HG03175 (cell line): ENCODE measurements around the gene UBE2O.

Experiments
- ATAC-seq: cut with Tn5 transposase; IDR thresholded peaks from one replicate; pipeline ENCODE4 v1.9.1; 2021; ENCODE audit warnings: mild to moderate bottlenecking, moderate library complexity; ENCODE audit not compliant: unreplicated experiment

Gene UBE2O

DNA sequence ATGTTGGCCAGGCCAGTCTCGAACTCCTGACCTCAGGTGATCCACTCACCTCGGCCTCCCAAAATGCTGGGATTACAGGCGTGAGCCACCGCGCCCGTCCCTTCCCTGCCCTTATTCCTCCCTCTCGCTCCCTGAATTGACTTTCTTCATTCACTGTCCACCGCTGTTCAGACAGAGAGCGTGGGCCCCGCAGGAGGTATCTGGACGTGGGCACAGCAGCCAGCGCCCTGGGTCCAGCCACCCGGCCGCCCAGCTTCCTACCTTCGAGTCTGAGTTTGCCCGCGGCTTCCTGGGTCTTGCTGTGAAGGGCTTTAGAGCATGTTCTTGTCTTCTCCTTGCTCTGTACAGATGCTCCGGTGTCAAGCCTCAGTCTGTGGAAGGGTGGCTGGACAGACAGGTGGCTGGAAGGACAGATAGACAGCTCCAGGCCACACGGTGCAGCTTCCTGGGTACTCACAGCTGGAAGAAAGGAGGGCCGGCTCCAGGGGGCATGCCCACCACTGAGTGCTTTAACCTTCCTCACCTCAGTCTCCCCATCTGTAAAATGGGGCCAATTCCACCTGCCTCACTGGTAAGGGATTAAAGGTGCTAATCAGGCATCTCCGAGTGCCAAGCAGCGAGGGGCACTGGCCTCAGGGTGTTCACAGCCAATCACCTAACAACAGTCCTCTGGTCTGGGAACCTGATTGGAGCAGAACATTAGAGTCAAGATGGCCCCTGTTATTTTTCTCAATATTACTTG is 34.7 kb upstream of the UBE2O start:
- ATAC-seq, result no peak

DNA sequence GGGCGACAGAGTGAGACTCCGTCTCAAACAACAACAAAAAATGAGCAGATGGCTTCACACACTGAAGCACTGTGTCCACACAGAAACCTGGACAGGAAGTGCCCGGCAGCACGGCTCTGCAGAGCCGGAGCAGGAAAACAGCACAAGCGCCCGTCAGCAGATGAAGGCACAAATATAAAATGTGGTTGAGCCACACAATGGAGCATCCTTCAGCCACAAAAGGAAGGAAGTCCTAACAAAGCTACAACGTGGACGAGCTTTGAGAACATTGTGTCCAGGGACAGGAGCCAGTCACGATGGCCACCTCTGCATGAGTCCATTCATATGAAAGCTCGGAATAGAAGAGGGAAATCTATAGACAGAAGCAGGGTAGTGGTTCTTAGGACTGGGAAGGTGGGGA is 32.6 kb upstream of the UBE2O start:
- ATAC-seq, result no peak

DNA sequence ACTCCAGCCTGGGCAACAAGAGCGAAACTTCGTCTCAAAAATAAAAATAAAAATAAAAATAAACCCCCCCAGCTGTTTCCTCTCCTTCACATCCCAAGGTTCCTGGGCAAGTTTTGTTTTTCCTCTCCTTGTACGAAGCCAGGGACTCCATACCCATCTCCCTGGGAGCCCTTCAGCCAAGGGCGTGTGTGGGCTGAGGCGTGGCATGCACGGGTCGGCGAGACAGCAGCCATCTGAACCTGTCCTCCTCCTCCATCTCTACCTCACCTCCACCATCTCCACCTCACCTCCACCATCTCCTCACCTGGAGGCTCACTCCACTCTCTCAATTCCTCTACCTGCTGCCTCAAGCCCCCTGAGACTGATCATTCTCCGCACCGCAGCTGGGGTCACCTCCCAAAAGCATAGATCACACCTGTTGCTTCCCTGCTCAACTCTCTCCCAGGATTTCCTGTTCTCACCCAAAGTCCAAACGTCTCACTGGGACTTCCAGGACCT is 31.3 kb upstream of the UBE2O start:
- no peak for ATAC-seq

DNA sequence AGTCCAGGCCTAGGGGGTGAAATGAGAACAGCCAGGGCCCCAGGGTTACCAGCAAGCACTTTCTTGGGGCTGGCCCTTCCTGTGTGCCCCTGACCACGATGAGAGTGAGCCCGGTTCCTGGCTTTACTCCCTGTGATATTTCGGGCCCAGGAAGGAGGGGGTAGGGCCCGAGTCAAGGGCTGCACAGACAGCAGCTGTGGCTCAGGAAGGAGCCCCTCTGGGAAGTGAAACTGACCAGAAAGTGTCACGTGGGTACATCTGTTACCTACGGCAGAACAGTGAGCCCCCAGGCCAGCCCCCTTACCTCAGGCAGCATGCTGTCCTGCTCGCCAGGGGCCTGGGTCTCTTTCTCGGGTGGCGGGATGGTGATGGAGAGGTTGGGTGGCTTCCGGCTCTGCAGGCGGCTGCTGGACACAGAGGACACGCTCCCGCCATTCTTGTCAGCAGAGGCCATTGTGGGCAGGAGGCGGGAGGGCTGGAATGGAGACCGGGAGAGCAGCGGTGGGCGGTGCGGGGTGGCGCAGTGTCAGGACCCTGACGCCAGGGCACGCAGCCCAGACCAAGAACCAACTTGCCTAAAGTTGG is 28.2 kb upstream of the UBE2O start:
- ATAC-seq, result peak; percentile 55

DNA sequence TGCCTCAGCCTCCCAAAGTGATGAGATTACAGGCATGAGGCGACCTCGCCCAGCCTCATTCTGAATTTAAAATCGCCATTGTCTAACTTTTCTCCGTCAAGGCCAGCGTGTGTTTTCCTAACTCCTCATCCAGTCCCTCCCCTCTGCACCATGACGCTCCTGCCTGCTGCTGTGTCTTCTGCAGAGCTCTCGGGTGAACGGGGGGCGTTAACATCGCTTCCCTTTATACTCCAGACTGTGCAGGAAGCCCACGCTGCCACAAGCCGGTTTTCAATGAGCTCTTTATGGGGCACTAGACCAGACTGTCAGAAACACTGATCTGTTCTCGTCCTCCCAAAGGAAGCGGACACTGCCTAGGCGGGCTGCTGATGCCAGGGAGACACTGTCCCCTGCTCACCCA is 27.7 kb upstream of the UBE2O start:
- ATAC-seq, result peak; percentile 12

DNA sequence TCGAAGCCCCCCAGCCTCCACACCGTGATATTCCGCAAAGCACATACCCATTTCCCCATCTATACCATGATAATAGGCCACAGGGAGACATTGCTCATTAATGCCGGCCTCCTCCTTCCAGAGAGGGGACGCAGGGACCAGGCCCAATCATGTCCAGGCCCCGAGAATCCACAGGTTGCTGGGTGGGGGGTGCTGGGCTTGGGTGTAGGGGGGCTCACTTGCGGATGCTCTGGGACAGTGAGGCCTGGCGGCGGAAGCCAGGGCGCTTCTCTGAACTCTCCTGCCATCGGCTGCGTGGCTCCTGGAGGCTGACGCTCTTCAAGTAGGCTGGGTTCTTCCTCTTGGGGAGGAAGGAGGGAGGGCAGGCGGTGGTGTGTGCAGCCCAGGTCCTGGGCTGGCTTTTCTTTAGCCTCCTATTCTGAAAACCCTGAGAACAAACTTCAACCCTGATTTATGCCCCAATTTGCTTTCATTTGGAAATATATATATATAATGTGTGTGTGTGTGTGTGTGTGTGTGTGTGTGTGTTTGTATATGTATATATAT is 26.6 kb upstream of the UBE2O start:
- no peak for ATAC-seq

DNA sequence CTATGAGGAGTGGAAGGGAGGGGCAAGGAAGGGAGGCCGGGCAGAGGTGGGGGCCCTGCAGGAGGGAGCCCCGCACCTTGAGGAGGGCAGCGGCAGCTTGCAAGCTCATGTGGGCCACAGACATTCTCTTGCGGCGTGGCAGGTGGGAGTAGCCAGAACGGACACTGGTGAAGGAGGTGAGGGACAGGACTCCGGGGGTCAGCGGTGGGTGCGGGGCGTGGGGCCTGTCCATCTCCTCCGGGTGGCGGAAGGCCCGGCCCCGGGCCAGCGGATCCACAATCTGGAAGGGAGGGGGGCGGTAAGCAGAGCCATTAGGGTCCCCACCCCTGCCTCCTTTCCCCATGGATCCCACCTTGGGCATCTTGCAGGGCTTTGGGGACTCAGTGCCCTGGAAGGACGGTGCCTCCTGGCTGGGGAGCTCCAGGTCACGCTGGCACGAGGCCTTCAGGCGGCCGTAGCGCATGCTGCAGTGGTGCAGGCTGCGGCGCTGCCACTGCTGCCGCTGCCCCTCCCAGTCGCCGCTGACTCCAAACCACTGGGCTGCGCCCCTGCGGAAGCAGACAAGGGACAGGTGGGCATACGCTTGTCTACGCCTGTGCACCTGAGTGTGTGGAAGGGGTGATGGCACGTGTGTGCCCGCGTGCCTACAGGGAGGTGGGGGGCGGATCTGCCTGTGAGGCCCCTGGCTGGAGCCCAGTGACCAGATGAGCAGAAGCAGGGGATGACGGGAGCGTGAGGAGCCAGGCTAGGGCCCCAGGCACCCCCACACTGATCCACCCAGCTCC is 26.0 kb upstream of the UBE2O start:
- ATAC-seq, result no peak

DNA sequence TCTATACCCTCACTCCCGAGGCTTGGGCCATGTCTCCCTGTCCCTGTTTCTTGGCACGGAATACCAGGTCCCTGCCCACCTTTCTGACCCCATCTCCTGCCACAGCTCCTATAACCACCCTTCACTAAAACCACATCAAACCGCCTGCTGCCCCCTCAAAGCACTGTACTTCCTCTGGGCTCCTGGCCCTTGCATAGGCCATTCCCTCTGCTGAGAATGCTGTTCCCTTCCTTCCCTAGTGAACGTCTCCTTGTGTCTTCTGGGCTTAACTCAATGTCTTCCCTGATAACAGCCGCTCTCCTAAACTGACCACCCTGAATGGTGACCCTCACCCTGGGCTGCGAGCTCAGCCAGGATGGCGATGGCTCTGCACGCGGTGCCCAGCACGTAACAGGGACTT is 25.1 kb upstream of the UBE2O start:
- no peak for ATAC-seq

DNA sequence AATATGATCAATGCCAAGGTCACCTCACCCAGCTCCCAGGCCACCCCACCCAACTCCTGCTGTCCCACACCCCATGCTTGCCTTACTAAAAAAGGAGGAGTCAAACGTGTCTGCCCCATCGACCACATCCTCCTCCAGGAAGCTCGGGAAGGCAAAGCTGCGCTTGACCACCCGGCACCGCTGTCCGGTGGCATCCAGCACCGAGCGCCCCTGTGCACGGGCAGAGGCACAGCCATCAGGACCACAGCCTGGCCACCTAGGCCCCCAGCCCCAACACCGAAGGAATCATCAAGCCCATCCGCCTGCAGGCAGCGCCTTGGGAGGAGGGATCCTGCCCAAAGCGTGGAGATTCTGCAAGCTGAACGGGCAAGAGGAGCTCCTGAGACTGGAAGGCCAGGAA is 24.6 kb upstream of the UBE2O start:
- ATAC-seq, result no peak

DNA sequence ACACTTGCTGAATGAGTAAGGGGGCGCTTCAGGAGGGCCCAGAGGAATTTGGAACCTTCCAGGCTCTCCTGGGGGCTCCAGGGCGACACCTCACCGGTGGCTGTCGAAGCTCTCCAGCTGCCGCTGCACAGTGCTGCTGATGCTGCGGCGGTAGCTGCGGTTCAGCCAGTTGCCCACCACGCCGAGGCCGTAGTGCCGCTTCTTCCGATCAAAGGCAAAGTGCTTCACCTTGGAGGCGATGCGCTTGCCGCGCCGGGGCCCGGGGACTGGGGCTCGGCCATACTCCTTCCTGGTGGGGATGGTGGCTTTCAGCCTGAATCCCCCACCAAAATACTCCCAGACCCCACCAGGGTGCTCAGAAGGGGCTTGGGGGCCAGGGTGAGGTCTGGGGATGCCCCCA is 23.8 kb upstream of the UBE2O start:
- ATAC-seq, result no peak

DNA sequence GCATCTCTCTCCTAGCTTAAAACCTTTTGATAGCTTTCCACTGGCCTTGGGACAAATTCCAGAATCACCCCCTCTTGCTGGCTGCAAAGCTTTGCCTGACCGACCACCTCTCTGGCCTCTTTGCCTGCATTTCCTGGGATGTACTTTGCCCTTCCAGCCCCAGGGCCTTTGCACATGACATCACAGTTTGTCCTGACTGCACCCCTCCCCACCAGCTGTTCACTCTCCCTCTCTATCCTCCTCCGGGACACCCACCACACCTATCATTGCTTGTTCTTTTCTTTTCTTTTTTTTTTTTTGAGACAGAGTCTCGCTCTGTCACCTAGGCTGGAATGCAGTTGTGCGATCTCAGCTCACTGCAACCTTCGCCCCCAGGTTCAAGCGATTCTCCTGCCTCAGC is 22.4 kb upstream of the UBE2O start:
- ATAC-seq, result no peak

DNA sequence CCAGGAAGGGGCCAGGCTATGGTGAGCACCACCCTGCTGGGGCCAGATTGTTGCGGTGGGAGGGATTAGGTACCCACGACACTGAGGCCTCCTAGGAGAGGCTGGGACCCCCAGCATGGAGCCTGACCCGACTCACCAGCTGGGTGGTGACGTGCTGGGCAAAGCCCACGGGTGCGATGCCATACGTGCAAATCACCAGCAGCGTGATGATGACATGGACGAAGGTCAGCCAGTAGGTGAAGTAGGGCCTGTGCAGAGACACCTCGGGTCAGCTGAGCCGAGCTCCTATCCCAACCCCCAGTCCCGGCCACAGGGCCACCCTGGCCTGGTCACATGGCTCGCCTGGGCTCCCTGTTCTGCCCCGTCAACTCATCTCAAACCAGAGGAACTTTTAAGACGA is 21.9 kb upstream of the UBE2O start:
- no peak for ATAC-seq

DNA sequence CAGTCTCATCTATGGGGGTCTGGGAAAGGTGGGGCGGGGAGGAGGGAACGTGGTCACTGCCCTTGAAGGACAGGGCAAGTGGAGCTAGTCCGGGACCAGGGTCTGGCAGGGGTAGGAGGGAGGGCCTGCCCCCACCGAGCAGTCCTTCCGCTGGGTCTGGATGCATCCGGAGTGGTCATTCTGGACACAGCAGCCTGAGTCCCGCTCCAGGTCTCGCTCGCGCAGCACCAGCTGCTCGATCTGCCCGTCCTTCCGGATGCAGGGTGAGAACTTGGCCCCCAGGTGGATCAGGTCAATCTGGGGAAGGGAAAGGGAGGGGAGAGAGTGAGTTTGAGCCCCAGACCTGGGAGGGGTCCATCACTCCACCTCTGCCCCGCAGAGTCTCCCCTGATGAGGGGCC is 21.3 kb upstream of the UBE2O start:
- no peak for ATAC-seq

DNA sequence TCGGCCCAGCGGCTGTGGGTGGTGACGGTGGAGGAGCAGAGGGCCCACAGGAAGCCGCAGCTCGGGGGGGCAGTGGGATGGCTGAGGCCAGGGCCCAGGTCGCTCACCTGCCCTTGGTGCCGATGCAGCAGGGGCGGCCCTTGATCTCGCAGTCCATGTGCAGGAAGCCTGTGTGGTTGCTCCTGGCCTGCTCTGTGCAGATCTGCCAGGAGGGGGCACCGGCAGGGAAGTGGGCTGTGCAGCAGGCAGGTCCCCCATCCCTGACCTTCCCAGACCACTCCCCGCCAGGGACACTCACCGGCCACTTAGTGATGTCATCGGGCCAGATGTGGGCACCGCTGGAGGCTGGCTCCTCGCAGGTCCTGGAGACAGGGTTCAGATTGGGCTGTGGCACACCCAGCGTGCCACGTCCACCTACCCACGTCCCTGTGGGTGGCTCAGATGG is 20.6 kb upstream of the UBE2O start:
- no peak for ATAC-seq

DNA sequence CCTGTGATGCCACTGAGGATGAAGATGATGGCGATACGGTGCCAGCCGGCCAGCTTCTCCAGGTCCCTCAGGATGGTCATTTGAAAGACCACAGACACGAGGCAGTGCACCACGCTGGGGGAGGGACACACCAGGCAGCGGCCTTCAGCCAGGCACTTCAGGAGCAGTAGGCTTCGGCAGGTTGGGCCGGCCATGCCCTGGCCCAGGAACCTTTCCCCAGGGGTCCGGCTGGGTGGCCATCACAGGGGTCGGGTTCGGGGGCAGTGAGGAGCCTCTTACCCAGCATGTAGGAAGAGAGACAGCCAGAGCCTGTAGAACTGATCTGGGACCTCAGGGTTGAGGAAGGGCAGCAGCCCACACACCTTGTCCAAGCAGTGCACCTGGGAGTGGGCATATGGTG is 19.8 kb upstream of the UBE2O start:
- no peak for ATAC-seq

DNA sequence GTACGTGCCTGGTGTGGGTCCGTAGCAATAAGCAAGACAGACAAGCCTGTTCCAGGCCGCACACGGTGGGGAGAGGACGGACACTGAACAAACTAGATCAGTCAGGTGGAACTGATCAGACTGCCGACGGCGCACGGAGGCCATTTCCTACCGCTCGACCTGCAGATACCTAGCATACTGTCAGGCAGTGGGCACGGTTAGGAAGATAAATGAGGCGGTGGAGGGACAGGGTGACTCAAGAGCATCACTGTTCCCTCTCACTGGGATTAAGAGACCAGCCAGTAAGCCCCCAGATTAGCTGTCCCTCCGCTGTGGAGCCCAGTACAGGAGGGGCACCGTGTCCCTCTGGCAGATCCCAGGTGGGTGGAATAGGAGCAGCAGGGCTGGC is 19.3 kb upstream of the UBE2O start:
- ATAC-seq, result no peak

DNA sequence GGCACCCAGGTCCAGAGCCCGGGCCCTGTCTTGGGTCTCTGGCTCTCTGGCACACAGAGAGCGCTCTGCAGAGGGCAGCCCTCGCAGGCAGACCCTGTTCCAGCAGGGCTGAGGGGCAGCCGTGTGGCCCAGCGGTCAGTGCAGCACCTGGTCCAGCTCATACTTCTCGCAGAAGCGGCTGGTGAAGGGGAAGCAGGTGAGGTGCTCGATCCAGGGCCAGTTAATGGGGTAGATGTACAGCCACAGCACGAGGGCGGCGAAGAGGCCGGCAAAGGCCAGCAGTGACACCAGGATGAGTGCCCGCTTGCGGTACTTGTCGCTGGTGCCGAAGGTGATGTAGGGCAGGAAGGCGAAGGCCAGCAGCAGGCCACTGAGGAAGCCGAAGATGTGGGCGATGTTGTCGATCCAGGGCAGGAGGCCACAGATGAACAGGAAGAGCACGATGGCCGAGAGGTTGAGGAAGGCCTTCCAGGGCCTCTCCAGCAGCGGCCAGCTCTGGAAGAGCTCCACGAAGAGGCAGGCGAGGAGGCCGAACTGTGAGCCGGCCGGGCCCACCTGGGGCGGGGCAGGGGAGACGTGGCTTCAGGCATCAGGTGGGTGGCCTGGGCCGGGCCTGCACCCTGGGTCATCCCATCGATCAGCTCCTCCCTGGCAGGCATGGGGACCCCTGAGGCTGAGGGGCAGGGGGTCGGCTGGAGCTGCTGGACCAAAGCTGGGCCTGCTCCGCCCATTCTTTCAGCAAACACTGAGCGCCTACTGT is 18.7 kb upstream of the UBE2O start:
- ATAC-seq, result no peak

DNA sequence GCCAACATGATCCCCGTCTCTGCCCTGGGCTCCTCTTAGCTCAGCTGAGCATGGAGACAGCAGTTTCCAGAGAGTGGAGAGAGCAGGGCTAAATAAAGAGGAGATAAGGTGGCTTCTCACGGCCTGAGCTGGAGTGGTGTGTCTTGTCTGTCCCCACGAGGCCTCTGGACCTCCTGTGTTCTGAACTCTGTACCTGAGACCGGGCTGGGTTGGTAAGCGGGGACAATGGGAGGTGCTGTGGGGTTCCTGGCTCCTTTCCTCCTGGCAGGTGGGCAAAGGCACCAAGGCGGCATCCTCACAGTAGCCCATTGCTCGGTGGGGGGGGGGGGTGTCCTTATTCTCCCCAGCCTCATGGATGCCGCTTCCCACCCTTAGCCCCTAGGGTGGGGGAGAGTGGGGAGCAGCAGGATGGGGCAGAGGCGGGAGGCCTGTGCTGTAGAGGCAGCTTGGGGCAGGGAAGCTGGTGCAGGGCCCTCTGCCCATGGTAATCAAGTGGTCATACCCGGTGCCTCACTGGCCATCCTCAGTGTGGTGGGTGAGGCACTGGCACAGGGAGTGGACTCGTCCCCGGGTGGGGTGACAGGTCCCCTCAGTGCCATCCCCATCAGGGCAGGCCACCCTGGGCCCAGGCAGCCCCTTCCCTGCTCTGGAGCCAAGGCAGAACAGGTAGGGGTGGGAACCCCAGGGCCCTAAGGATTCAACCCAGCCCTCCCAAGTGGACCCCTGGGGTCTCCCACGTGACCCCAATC is 17.2 kb upstream of the UBE2O start:
- ATAC-seq, result no peak

DNA sequence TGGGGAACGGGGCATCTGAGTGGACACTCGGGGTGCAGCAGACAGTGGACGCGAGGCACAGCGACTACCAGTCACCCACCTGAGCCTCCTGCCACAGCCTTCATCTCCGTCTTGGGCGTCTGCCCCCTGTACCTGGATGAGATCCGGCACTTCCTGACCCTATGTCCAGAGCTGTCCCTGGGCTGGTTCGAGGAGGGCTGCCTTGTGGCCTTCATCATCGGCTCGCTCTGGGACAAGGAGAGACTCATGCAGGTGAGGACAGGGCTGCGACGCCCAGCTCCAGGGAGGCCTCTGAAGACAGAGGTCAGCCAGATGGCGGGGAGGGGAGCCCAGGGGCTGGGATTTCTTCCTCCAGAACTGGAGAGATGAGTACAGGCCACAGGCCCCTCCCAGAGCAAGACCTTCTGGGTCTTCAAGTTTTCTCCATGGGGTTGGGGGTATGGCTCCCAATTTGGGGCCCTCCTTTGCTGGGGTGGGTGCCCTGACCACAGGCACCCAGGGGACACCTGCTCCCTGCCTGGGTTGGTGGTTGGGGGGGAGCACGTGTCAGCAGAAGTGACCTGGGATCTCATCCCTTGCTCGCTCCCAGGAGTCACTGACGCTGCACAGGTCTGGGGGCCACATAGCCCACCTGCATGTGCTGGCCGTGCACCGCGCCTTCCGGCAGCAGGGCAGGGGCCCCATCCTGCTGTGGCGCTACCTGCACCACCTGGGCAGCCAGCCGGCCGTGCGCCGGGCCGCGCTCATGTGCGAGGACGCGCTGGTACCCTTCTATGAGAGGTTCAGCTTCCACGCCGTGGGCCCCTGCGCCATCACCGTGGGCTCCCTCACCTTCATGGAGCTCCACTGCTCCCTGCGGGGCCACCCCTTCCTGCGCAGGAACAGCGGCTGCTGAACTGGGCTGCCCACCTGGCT is 16.4 kb upstream of the UBE2O start:
- no peak for ATAC-seq
